ENCODE measurements around the gene INKA2.

GRCh38 chr1:111778066-111778465 lies 38.9 kb upstream of the INKA2 start:
- TF ChIP-seq, protein P1, sequence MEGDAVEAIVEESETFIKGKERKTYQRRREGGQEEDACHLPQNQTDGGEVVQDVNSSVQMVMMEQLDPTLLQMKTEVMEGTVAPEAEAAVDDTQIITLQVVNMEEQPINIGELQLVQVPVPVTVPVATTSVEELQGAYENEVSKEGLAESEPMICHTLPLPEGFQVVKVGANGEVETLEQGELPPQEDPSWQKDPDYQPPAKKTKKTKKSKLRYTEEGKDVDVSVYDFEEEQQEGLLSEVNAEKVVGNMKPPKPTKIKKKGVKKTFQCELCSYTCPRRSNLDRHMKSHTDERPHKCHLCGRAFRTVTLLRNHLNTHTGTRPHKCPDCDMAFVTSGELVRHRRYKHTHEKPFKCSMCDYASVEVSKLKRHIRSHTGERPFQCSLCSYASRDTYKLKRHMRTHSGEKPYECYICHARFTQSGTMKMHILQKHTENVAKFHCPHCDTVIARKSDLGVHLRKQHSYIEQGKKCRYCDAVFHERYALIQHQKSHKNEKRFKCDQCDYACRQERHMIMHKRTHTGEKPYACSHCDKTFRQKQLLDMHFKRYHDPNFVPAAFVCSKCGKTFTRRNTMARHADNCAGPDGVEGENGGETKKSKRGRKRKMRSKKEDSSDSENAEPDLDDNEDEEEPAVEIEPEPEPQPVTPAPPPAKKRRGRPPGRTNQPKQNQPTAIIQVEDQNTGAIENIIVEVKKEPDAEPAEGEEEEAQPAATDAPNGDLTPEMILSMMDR (IDR thresholded peaks at IDR 0.05): no peak
- TF ChIP-seq POLR2AphosphoS5 (IDR thresholded peaks at IDR 0.05): no peak
